Kidney (tissue), 14 donors: ENCODE results near the gene ASPHD2. TPM values are rescaled to one million over a fixed set of nuclear protein-coding genes. Genes with fewer than 3 reads are reported as not detected.

Source experiments
- DNase-seq, 5 donors: peaks; one replicate each; pipeline ENCODE4 v3.0.0-alpha.2; 2013 to 2020
- FAIRE-seq: peaks from 2 replicates; lab custom pipeline; 2012; peaks lifted over from hg19 to GRCh38; lab: Jason Lieb, UNC
- H3K27ac ChIP-seq, 2 donors: one replicate each; pipeline ENCODE4 v1.7.0; 2013; ENCODE audit warnings: low read depth in 2 of 2, low read length in 2 of 2, inconsistent platforms in 1 of 2
- H3K27me3 ChIP-seq: one replicate; pipeline ENCODE4 v1.7.1; 2013; ENCODE audit warnings: low read length, inconsistent platforms; ENCODE audit not compliant: control insufficient read depth, insufficient read depth
- H3K36me3 ChIP-seq, 3 donors: one replicate each; pipeline versions ENCODE4 v1.7.0 to v1.7.1; 2013; ENCODE audit warnings: low read length in 3 of 3, control low read depth in 1 of 3, inconsistent platforms in 1 of 3; ENCODE audit not compliant: insufficient read depth in 3 of 3, control insufficient read depth in 2 of 3
- H3K4me1 ChIP-seq, 3 donors: one replicate each; pipeline versions ENCODE4 v1.7.0 to v1.7.1; 2013; ENCODE audit warnings: low read length in 3 of 3, inconsistent platforms in 1 of 3, low read depth in 1 of 3; ENCODE audit not compliant: control insufficient read depth in 2 of 3, insufficient read depth in 2 of 3
- H3K4me3 ChIP-seq, 3 donors: one replicate each; pipeline versions ENCODE4 v1.7.0 to v1.8.1; 2013; ENCODE audit warnings: low read length in 3 of 3, control low read depth in 1 of 3, inconsistent platforms in 1 of 3
- H3K9ac ChIP-seq, 3 donors: one replicate each; pipeline versions ENCODE4 v1.7.0 to v1.7.1; 2013; ENCODE audit warnings: low read length in 3 of 3, control low read depth in 1 of 3, inconsistent platforms in 1 of 3
- H3K9me3 ChIP-seq, 3 donors: one replicate each; pipeline versions ENCODE4 v1.7.0 to v1.7.1; 2013; ENCODE audit warnings: low read length in 3 of 3, control low read depth in 1 of 3, inconsistent platforms in 1 of 3; ENCODE audit not compliant: control insufficient read depth in 2 of 3, insufficient read depth in 1 of 3
- intact Hi-C: fragments of 100-400 bp; cut with DNase I; formaldehyde crosslinking; loops from one replicate; pipeline ENCODE4 v1.11.1; 2022
- polyA plus RNA-seq: library from polyadenylated mRNA; stranded (reverse); fragments of 350-450 nt; fragmentation: Illumina TruSeq; extraction: RNeasy Lipid Tissue Mini Kit (QIAGEN cat#74804); gene quantifications from one replicate; pipeline ENCODE4 v1.2.3, GENCODE V29; 2014; ENCODE audit warnings: low read depth, low replicate concordance; ENCODE audit not compliant: insufficient read depth
- total RNA-seq: library from RNA; stranded (reverse); fragmentation: NEBNext Ultra II Directional; extraction: Animal tissue kit (Norgen Biotek cat#: 25700); gene quantifications from one replicate; pipeline ENCODE4 v1.2.1, GENCODE V29; 2021
- TF ChIP-seq, protein P1 (sequence below): IDR thresholded peaks from 3 replicates; pipeline ENCODE4 v1.5.1; 2012; ENCODE audit warnings: mild to moderate bottlenecking, moderate library complexity, borderline replicate concordance; ENCODE audit not compliant: insufficient read depth; ENCODE audit errors: extremely low read depth
- donor health status: control.
- donor health status: control.
- donor health status: control.
- donor health status: control.
- donor health status: control.
- donor health status: DM: yes; HTN: yes; CAD: no.
- donor health status: Normal renal cell carcinoma (clear cell type).

The ASPHD2 gene
- total and polyA plus RNA-seq, 2 donors from 2014 or later: 3.3 to 4.5 TPM

DNA sequence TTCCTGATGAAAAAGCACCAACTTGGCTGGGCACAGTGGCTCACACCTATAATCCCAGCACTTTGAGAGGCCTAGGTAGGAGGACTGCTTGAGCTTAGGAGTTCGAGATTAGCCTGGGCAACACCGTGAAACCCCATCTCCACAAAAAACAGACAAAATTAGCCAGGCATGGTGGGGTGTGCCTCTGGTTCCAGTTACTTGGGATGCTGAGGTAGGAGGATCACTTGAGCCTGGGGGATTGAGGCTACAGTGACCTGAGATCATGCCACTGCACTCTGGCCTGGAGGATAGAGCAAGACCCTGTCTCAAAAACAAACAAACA is 51.5 kb downstream of the ASPHD2 start:
- H3K36me3 ChIP-seq: peaks cover 2 to 21% (median 4%) of the 10 kb centered on the region in 3 donors
- H3K4me1 ChIP-seq: peaks cover 5 to 25% (median 9%) of the 10 kb centered on the region in 3 donors
- H3K27ac ChIP-seq: no peak overlapping the region
- peak overlapping the region in 1 of 3 donors; percentile 43 for H3K9ac ChIP-seq
- TF ChIP-seq, protein P1, sequence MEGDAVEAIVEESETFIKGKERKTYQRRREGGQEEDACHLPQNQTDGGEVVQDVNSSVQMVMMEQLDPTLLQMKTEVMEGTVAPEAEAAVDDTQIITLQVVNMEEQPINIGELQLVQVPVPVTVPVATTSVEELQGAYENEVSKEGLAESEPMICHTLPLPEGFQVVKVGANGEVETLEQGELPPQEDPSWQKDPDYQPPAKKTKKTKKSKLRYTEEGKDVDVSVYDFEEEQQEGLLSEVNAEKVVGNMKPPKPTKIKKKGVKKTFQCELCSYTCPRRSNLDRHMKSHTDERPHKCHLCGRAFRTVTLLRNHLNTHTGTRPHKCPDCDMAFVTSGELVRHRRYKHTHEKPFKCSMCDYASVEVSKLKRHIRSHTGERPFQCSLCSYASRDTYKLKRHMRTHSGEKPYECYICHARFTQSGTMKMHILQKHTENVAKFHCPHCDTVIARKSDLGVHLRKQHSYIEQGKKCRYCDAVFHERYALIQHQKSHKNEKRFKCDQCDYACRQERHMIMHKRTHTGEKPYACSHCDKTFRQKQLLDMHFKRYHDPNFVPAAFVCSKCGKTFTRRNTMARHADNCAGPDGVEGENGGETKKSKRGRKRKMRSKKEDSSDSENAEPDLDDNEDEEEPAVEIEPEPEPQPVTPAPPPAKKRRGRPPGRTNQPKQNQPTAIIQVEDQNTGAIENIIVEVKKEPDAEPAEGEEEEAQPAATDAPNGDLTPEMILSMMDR: no peak
- FAIRE-seq (no peak), DNase-seq (no peak)
- H3K4me3 ChIP-seq: peak overlapping the region in 1 of 3 donors; percentile 8
- intact Hi-C loops: no loop called here
- no peaks in the 10 kb centered on the region for H3K9me3 ChIP-seq
- no peaks in the 10 kb centered on the region for H3K27me3 ChIP-seq

DNA sequence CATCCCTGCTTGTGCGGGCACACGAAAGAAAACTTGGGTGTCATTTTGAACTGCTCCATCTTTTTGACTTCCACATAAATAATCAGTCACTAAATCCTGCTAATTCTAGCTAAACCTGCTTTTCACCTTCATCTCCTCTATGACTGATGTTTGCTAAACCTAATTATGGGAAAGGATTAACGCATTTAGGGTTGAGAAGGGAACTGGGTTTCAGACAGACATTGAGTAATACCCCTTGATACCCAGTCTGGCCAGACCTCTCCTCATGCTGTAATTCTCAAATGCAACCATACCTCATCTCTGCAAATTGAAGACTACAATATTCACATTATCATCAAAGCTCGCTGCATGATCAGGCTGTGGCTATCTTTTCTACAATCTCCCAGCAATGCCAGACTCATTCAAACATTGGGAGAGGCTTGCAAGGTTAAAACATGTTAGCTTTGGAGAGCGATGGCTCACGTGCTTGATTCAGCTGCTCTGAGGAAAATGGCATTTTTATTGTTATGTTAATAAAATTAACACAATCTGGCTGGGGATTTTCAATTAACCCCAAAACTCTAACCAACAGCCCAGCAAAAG is 52.1 kb downstream of the ASPHD2 start:
- H3K27me3 ChIP-seq: no peaks in the 10 kb centered on the region
- intact Hi-C loops: no loop called here
- H3K9ac ChIP-seq: no peak overlapping the region
- FAIRE-seq (no peak), DNase-seq (no peak)
- H3K36me3 ChIP-seq: peaks cover 2 to 19% (median 4%) of the 10 kb centered on the region in 3 donors
- peaks cover 5 to 25% (median 9%) of the 10 kb centered on the region in 3 donors for H3K4me1 ChIP-seq
- no peaks in the 10 kb centered on the region for H3K9me3 ChIP-seq
- TF ChIP-seq, protein P1: no peak
- no peak overlapping the region for H3K4me3 ChIP-seq
- H3K27ac ChIP-seq: no peak overlapping the region

DNA sequence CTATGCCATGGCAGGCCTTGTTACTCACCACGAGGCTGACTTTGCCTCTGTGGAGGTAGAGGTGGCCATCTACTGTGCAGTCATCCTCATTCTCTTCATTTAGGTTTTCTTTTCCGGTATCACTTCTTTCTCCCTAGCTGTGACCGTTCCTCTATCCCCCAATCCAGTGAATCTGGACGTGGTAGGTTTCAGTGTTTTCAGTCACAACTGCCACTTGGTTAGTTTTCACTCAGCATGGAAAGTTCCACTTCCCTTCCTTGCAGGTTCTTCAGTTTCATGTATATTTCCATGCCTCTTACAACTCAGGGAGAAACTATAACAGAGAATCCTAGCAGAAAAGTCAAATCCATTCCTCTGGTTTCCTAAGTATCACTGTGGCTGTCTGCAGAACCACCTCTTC is 52.6 kb downstream of the ASPHD2 start:
- no peaks in the 10 kb centered on the region for H3K9me3 ChIP-seq
- H3K36me3 ChIP-seq: peaks cover under 1 to 14% (median 3%) of the 10 kb centered on the region in 3 donors
- TF ChIP-seq, protein P1: no peak
- intact Hi-C loops: no loop called here
- no peak overlapping the region for H3K9ac ChIP-seq
- peaks cover 5 to 25% (median 9%) of the 10 kb centered on the region in 3 donors for H3K4me1 ChIP-seq
- no peak overlapping the region for H3K4me3 ChIP-seq
- H3K27me3 ChIP-seq: no peaks in the 10 kb centered on the region
- DNase-seq (no peak), FAIRE-seq (no peak)
- no peak overlapping the region for H3K27ac ChIP-seq

DNA sequence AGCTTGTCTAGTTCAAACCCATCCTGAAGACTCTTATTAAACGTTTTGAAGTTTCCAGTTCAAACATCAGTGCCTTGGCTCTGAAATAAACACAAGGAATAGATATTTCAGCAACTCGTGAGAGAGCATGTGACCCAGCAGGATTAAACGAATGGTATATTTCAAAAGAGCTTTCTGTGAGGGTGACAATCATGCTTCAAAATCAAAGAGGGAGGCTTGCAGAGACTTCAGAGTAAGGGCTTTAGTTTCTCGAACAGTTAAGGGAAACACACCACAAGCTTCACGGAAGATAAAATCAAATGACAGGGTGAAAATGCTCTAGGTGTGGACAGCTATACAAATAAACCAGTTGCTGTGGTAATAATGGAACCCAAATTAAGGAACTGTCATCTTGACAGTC is 53.1 kb downstream of the ASPHD2 start:
- Histone ChIP-seq H3K4me1 (peaks cover 5 to 25% (median 9%) of the 10 kb centered on the region in 3 donors), H3K36me3 (peaks cover 0 to 10% (median 0%) of the 10 kb centered on the region in 3 donors), H3K27ac (no peak overlapping the region), H3K9ac (no peak overlapping the region), H3K27me3 (no peaks in the 10 kb centered on the region), H3K4me3 (no peak overlapping the region), H3K9me3 (no peaks in the 10 kb centered on the region)
- TF ChIP-seq, protein P1: no peak
- no peak for DNase-seq
- FAIRE-seq: no peak
- intact Hi-C loops: no loop called here
